ENCODE data around the gene STING1.

STING1 gene

GRCh38 chr5:139472386-139473030 lies 10.1 kb downstream of the STING1 start:
- DNase-seq: peak in 1 of 10 donors; percentile 27
- intact Hi-C loops (cut with DNase I): no loop called here

GRCh38 chr5:139470821-139471300 lies 11.7 kb downstream of the STING1 start, which contains the start of gene SMIM33:
TSS of gene SMIM33 (plus strand) at chr5:139471004. CDS start at chr5:139471122, 118 bp downstream.
- peak in 1 of 10 donors; percentile 49 for DNase-seq
- intact Hi-C loops (cut with DNase I): no loop called here

GRCh38 chr5:139468421-139468931 lies 14.1 kb downstream of the STING1 start:
- intact Hi-C loops (cut with DNase I): no loop called here

GRCh38 chr5:139462586-139463276 lies 19.8 kb downstream of the STING1 start, which contains the start of gene ECSCR:
TSS of gene ECSCR (minus strand) at chr5:139462743. CDS start at chr5:139462670, 73 bp downstream.
- peak in 1 of 10 donors; percentile 30 for DNase-seq
- intact Hi-C loops (cut with DNase I): no loop called here

More at GRCh38 chr5:139468421-139468931, 14.1 kb downstream of the STING1 start:
- no peak for DNase-seq

GRCh38 chr5:139461698-139462097 lies 20.9 kb downstream of the STING1 start:
- peak in 1 of 10 donors; percentile 29 for DNase-seq

GRCh38 chr5:139461176-139461575 lies 21.4 kb downstream of the STING1 start:
- intact Hi-C loops (cut with DNase I): no loop called here

More at GRCh38 chr5:139461698-139462097, 20.9 kb downstream of the STING1 start:
- intact Hi-C loops (cut with DNase I): no loop called here

GRCh38 chr5:139460455-139460854 lies 22.1 kb downstream of the STING1 start:
- no peak for DNase-seq
- intact Hi-C loops (cut with DNase I): no loop called here

More at GRCh38 chr5:139461176-139461575, 21.4 kb downstream of the STING1 start:
- peak in 1 of 10 donors; percentile 36 for DNase-seq

GRCh38 chr5:139459451-139459934 lies 23.1 kb downstream of the STING1 start:
- peak in 1 of 10 donors; percentile 26 for DNase-seq
- intact Hi-C loops (cut with DNase I): no loop called here

- DNase-seq: no peak
- intact Hi-C loops (cut with DNase I): no loop called here
Measured at GRCh38 chr5:139458580-139459407, 23.8 kb downstream of the STING1 start.

GRCh38 chr5:139457653-139458306 lies 24.8 kb downstream of the STING1 start:
- intact Hi-C loops (cut with DNase I): no loop called here

GRCh38 chr5:139457241-139457640 lies 25.3 kb downstream of the STING1 start:
- intact Hi-C loops (cut with DNase I): no loop called here
- no peak for DNase-seq

More at GRCh38 chr5:139457653-139458306, 24.8 kb downstream of the STING1 start:
- no peak for DNase-seq

- no peak for DNase-seq
- intact Hi-C loops (cut with DNase I): no loop called here
Measured at GRCh38 chr5:139456776-139457175, 25.8 kb downstream of the STING1 start.

GRCh38 chr5:139454568-139455290 lies 27.8 kb downstream of the STING1 start:
- no peak for DNase-seq
- intact Hi-C loops (cut with DNase I): no loop called here

GRCh38 chr5:139453683-139454567 lies 28.6 kb downstream of the STING1 start:
- intact Hi-C loops (cut with DNase I): no loop called here
- no peak for DNase-seq

GRCh38 chr5:139451878-139452660 lies 30.5 kb downstream of the STING1 start:
- DNase-seq: no peak
- intact Hi-C loops (cut with DNase I): no loop called here

GRCh38 chr5:139451176-139451575 lies 31.4 kb downstream of the STING1 start:
- no peak for DNase-seq
- intact Hi-C loops (cut with DNase I): no loop called here

Measured in posterior cingulate gyrus (tissue), 11 donors.